ENCODE results near the gene GPR162.

GPR162 gene, protein sequence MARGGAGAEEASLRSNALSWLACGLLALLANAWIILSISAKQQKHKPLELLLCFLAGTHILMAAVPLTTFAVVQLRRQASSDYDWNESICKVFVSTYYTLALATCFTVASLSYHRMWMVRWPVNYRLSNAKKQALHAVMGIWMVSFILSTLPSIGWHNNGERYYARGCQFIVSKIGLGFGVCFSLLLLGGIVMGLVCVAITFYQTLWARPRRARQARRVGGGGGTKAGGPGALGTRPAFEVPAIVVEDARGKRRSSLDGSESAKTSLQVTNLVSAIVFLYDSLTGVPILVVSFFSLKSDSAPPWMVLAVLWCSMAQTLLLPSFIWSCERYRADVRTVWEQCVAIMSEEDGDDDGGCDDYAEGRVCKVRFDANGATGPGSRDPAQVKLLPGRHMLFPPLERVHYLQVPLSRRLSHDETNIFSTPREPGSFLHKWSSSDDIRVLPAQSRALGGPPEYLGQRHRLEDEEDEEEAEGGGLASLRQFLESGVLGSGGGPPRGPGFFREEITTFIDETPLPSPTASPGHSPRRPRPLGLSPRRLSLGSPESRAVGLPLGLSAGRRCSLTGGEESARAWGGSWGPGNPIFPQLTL

DNA sequence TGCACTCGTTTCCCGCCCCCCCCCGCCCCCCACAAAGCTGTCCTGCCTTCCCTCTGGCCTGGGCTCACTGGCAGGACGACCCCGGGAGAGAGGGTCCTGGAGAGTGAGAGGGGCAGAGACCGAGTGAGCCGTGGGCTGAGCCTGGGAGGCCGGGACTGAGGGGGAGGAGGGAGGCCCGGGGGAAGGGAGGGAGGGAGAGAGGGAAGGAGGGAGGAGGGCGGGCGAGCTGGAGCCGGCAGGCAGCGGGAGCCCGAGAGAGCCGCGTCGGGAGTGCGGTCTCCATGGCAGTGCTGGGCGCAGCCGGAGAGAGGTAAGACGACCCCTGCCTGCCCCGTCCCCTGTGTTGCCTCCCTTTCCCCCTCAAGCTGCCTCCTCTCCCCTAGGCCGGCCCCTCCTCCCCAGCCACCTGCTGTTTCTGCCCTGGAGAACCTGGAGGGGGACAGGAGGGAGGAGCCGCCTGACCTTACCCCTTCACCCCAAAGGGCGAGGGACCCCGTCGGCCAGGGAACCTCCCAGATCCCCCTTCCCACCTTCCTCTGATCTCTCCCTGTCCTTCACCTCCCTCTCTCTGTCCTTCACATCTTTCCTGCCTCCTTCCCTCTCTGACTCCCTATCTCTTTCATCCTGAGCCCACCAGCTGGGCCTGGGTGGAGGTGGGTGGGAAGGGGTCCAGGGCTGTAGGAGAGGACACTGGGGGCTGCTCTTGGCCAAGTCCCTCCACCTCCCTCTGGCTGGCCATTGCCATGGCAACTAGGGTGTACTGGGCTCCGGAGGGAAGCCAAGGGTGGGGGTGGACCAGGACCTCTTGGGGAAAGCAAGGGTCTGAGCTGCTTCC lies at the start of gene GPR162:
Gene GPR162 (plus strand): TSS at position 231 of the 835 bp plus-strand sequence. CDS start 2,078 bp downstream, outside the sequence.
- DNase-seq (ENCODE audit: low spot score), result peak; percentile 80

DNA sequence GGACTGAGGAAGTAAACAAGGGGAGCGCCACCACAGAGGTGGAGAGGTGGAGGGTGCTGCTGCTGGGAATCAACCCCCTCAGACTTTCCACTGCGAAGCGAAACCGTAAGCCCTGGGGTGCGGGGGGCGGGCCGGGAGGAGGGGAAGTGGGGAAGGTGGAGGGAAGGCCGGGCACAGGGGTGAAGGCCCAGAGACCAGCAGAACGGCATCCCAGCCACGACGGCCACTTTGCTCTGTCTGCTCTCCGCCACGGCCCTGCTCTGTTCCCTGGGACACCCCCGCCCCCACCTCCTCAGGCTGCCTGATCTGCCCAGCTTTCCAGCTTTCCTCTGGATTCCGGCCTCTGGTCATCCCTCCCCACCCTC lies 49.3 kb upstream of the GPR162 start, which contains the start of gene LAG3:
Gene LAG3 (plus strand): TSS at position 190 of the 365 bp plus-strand sequence. CDS start 333 bp downstream, outside the sequence.
- DNase-seq (ENCODE audit: low spot score), result peak; percentile 26

DNA sequence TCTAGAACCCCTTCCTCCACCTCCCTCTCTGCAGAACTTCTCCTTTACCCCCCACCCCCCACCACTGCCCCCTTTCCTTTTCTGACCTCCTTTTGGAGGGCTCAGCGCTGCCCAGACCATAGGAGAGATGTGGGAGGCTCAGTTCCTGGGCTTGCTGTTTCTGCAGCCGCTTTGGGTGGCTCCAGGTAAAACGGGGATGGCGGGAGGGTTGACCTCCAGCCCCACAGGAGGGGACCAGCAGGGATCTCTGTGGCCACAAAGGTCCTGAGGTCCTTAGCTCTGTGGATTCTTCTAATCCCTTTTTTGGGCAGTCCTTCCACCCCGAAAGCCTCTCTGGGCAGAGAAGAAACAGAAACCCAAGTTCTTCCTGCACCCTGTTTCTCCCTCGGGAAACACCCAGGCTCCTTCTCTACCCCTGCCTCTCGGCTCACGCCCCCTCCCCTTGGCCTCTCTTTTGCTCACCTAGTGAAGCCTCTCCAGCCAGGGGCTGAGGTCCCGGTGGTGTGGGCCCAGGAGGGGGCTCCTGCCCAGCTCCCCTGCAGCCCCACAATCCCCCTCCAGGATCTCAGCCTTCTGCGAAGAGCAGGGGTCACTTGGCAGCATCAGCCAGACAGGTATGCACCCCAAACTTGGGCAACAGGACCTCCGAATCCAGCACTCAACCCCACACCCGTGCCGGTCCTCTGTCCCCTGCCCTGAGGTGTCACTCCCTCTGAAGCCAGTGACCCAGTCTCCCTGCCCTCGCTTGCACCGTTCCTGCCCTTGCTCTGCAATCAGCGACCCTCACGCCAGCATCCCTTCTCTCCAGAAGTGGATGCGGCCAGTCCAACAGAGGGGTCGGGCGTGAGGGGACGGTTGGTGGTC lies 48.7 kb upstream of the GPR162 start:
- DNase-seq (ENCODE audit: low spot score), result no peak

DNA sequence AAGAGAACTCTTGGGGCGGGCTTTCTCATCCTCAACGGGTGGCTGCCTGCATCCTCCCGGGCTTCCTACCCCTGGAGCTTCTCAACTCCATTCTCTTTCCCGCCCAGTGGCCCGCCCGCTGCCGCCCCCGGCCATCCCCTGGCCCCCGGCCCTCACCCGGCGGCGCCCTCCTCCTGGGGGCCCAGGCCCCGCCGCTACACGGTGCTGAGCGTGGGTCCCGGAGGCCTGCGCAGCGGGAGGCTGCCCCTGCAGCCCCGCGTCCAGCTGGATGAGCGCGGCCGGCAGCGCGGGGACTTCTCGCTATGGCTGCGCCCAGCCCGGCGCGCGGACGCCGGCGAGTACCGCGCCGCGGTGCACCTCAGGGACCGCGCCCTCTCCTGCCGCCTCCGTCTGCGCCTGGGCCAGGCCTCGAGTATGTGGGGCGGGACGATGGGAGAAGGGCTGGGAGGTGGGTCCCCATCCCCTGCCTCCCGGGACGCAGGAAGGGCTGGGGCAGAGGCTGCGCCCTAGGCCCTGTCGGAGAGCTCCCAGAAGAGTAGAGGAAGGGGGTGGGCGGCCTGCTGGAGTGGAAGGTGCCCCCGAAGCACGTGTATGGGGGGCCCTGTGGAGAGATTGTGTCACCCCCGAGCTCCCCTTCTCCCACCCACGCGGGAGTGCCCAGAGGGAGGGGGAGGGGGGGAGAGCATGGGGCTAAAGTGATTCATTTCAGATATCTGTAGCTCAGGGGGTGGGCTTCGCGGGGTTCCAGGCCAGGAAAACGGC lies 47.9 kb upstream of the GPR162 start:
- DNase-seq (ENCODE audit: low spot score), result no peak

DNA sequence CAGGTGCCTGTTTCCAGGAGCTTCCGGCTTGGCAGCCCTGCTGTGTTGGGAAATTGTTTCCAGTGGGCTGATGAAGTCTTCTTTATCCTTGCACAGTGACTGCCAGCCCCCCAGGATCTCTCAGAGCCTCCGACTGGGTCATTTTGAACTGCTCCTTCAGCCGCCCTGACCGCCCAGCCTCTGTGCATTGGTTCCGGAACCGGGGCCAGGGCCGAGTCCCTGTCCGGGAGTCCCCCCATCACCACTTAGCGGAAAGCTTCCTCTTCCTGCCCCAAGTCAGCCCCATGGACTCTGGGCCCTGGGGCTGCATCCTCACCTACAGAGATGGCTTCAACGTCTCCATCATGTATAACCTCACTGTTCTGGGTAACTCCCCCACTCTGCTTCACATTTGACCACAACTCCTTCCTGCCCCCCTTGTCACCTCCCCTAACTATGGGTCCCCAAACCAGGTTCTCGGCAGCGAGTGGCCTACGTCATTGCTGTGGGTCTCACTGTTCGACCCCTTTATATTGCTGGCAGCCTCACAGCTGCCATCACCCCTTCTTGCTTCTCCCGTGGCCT lies 47.0 kb upstream of the GPR162 start:
- DNase-seq (ENCODE audit: low spot score), result no peak

DNA sequence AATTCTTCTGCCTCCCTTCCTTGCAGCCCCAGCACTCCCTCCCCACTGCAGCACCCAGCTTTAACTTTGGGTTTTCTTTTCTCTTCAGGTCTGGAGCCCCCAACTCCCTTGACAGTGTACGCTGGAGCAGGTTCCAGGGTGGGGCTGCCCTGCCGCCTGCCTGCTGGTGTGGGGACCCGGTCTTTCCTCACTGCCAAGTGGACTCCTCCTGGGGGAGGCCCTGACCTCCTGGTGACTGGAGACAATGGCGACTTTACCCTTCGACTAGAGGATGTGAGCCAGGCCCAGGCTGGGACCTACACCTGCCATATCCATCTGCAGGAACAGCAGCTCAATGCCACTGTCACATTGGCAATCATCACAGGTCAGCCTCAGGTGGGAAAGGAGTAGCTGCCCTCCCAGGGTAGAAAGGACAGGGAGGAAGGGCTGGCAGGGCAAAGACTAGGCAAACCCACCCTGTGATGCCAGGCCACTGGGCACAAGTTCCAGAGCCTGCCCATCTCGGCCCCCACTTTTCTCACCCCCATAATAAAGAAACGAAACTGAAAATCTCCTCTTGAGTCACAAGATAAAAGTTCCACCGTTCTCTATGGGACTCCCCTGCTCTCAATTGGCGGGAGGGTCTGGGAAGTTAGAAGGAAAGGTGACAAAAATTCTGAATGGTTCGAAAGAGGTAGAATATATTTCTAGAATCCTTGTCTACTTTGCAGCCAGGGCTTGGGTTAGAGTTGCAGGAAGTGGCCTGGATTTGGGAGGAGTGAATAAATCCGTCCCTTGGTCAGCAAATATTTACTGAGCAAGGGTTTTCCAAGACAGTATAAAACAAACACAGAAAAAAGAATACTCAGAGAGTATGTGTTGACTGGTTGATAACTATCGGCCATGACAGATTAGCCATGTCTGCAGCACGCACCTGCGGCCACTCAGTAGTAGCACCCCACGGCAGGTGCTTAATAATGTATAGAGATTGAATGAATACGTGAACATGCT lies 46.1 kb upstream of the GPR162 start:
- DNase-seq (ENCODE audit: low spot score), result no peak

DNA sequence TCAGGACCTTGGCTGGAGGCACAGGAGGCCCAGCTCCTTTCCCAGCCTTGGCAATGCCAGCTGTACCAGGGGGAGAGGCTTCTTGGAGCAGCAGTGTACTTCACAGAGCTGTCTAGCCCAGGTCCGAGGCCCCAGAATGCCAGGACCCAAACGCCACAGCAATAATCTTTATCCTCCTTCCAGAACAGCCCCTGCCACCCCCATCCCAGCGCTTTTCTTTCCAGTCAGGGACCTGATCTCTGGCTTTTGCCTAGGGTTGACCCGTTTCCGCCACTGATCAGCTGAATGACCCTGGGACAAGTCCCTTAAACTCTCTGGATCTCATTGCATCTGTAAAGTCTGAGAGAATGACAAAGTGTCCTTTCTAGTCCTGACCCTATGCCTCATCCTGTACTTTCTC lies 44.2 kb upstream of the GPR162 start:
- no peak for DNase-seq (ENCODE audit: low spot score)

DNA sequence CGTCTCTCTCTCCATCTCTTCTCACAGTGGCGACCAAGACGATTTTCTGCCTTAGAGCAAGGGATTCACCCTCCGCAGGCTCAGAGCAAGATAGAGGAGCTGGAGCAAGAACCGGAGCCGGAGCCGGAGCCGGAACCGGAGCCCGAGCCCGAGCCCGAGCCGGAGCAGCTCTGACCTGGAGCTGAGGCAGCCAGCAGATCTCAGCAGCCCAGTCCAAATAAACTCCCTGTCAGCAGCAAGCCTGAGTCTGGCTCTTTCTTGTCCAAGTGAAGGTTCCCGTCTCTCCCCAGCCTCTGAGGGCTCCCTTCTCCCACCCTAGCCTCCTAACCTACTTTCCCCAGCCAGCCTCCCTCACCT lies 43.4 kb upstream of the GPR162 start:
- DNase-seq (ENCODE audit: low spot score), result peak; percentile 51

DNA sequence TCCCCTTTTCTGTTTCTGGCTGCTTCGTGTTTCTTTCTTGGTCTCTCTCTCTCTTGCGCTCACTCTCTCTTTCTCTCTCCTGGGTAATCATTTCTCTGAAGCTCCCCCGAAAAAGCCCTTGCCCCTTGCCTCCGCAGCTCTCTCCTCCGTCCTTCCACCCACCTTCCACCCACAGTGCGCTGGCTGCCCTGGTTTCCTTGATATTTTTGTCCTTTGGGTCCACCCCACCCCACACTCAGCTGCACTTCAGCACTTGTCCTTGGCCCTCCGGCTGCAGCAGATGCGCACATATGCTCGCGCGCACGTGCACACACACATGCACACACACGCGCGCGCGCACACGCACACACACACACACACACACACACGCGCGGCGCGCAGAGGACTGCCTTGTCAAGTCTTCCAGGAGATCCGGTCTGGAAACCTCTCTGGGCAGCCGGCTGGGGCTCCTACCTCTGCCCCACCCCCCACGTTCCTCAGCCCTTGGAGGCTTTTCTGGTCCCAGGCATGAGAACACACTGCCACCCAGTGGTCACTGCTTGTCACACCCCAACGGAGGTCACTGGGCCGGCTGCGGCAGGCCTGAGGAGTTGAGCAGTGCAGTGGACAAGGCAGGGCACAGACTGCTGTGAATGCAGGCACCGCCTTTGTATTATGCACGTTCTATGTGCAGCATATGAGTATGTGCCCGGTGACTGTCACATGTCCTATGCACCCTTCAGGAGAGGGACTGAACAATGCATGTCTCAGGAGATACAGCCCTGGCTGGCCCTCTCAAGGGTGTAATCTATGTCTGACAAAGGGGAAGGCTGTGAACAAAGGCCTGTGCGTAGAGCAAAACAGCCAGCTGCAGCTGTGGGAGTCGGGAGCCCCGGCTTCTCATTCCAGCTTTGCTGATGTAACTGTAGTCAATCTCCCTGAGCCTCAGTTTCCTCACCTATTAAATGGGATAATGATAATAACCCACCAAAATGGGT lies 42.8 kb upstream of the GPR162 start:
- DNase-seq (ENCODE audit: low spot score), result peak; percentile 91

DNA sequence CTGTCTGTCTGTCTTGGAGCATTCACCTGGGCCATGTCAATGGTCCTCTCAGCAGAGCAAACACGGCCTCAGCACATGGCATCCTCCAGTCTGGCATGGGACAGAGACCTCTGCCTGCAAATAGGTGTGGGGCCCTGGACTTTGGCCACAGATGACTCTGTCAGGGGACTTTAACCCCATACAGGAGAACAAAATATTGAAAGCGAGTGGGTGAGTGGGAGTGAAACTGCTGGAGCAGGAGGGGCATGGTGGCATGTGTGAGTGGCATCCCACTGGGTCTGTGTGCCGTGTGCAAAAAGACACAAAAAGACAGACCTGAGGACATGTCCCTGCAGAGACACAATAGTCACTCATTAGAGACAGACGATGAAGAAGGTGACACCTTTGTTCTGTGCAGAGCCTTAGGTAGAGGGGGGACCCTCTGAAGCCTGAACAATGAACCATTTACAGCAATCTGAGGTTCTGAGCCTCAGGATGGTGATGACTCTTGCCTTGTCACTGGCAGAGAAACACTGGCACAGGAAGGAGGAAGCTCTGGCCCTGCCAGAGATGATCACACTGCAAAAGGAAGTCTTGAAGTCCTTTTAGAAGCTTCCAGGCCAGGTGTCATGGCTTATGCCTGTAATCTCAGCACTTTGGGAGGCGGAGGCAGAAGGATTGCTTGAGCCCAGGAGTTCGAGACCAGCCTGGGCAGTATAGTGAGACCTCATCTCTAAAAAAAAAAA lies 41.8 kb upstream of the GPR162 start:
- DNase-seq (ENCODE audit: low spot score), result no peak

DNA sequence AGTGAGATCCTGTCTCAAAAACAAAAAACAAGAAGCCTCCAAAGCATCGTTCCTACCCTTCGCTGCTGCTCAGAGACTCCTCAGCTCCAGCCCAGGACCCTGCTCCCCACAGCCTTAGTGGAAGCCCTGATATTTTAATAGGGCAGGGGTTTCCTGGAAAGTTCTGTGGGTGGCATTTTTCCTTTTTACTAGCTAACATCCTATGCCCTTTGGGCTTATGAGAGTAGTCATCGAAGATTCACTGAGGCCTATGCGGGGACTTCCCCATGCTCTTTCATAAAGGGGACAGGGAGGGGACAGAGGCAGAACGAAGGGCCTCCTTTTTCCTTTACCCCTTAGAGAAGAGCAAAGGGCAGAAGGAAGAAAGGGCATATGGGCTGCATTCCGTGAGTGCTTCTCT lies 41.0 kb upstream of the GPR162 start:
- no peak for DNase-seq (ENCODE audit: low spot score)

DNA sequence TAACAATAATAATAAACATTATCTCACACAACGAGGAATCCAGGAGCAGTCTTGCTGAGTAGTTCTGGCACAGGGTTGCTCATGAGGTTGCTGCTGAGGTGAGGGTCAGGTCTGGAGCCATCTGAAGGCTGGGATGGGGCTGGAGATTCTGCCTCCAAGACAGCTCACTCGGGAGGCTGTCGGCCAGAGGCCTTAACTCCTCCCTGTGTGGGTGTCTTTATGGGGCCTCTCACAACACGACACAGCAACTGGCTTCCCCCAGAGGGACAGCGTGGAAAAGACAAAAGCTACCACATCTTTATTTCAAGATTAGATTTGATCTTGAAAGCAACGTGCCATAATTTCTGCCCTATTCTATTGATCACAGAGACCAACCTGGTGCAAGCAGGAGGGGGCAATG lies 39.5 kb upstream of the GPR162 start:
- DNase-seq (ENCODE audit: low spot score), result no peak

DNA sequence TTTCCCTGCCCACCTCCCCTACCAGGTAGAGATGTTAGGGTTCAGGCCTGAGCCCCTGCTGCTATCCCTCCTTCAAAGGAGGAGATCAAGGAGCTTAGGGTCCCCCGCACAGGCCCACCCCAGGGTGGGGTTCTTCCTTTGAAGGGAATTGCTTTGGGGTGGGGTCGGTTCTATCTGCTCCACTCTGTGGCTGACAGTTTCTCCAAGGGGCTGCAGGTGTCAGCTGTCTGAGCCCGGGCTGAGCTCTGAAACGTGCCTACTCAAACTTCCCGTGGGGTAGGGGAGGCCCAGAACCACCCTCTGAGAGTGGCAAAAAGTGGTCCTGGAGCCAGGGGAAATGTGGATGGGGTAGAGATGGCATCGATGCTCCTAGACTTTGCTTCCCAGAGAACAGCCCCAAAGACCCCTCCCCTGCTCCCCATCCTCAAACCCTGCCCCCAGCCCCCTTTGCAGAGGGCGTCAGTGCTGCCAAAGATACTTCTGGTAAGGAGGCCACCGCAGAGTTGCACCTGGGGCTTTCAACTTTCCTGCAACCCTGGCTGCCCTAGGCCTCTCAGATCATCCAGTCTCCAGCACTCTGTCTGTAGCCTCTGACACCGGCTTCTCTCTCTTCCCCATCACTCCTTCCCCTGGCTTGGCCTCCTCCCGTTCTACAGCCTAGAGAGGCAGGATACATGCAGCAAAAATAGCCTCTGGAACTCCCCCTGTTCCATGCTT lies 38.6 kb upstream of the GPR162 start:
- DNase-seq (ENCODE audit: low spot score), result no peak

DNA sequence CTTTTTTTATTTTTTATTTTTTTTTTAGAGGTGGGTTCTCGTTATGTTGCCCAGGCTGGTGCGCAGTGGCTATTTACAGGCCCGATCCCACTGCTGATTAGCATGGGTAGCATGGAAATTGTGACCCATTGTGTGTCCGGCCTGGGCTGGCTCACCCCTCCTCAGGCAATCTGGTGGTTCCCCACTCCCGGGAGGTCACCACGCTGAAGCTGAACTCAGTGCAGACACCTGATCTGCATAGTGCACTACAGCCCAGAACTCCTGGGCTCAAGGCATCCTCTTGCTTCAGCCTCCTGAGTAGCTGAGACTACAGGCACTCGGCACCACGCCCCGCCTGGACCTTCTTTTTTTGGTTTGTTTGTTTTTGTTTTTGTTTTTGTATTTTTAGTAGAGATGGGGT lies 37.8 kb upstream of the GPR162 start:
- no peak for DNase-seq (ENCODE audit: low spot score)

DNA sequence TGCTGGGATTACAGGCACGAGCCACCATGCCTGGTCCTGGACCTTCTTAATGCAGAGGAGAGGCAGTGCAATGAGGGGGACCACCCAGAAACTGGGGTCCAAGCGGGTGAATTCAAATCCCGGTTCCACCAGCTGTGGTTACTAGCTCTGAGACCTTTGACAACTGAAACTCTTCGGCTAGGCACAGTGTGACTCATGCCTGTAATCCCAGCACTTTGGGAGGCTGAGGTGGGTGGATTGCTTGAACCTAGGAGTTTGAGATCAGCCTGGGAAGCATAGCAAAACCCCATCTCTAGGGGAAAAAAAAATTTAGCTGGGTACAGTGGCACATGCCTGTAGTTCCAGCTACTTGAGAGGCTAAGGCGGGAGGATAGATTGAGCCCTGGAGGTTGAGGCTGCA lies 37.3 kb upstream of the GPR162 start:
- no peak for DNase-seq (ENCODE audit: low spot score)

DNA sequence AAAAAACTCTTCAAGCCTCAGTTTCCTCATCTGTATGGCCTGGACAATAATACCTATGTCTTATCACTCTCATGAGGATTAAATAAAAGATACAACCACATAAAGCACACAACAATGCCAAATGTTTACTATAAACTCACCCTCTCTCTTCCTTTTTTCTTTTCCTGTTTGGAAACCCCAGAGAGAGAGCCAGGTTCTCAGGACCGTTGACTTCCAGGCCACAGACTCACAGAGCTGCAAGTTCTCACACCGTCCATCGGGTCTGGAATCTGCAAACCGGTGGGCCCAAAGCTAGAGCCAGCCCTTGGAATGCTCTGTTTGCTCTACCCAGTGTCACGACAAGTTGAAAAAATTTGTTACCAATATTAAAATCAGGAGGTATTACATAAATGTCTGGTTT lies 36.9 kb upstream of the GPR162 start:
- DNase-seq (ENCODE audit: low spot score), result no peak

Measured in AG08396 (cell line).